ENCODE results near the gene WTIP.
"Not testable (repeated sequence)": the region's sequence is repeated elsewhere in the genome, so short reads cannot be mapped to it uniquely, and the experiment has no call there.

The WTIP gene
- 1.5 reads per million in 2 donors for total RNA-seq

DNA sequence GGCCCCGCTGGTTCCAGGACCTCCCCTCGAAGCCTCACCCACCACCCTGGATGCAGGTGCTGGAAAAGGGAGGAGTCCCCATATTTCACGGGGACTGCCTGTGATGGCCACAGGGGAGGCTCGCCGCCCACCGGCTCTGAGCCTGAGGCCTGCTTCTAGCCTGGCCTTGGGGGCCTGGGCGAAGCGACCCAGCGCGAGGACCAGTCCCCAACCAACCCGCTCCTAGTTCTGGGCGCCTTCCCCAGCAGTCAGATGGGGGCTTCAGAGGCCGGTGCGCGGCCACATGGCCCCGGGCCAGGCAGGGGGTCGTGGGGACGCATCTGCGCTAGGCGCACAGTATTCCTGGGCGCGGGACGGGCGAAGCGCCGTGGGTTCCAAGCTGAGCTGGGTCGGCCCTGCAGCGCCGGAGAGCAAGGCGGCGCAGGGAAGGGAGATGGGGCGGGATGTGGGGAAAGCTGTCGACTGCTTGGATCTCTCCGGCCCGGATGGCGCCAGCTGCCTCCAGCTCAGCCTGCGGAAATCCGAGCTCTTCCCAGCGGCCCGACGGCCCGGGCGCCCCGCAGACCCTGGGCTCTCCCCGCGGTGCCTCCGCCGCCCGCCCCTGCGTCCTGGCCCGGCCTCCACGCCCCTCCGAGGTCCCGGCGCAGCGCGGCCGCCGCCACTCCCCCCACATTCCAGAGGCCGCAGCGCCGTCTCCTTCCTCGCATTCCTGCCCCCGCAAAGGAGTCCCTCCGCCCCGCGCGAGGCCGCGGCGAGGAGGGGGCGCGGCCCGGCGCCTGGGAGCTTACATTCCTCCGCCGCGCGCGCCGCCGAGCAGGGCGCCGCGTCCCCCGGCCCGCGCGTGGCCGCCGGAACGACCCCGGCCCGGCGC is at the start of gene WTIP:
Gene WTIP, plus strand, starts transcription at position 788 of the 871 bp plus-strand sequence. CDS start 217 bp downstream, outside the sequence.
- no peak for DNase-seq

DNA sequence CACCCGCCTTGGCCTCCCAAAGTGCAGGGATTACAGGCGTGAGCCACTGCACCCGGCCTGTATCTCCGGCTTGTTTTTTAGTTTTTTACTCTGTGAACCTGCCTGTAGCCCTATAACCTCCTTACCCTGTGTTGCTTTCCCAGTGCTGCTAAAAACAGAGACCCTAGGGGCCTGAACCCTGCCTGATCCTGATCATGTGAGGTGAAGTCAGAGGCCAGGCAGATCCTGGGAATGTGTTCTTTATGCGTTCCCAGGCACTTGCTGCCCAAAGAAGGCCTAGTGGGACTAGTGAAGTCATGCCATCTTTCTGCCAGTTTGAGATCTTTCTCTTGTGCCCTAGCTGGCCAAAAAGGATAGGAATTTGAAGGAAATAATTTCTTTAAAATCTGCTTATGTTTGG is 48.8 kb upstream of the WTIP start:
- no peak for DNase-seq

GRCh38 chr19:34436716-34437115 is 44.8 kb upstream of the WTIP start:
- no peak for DNase-seq

- no peak for DNase-seq
Observed at GRCh38 chr19:34448191-34448590, 33.4 kb upstream of the WTIP start.

DNA sequence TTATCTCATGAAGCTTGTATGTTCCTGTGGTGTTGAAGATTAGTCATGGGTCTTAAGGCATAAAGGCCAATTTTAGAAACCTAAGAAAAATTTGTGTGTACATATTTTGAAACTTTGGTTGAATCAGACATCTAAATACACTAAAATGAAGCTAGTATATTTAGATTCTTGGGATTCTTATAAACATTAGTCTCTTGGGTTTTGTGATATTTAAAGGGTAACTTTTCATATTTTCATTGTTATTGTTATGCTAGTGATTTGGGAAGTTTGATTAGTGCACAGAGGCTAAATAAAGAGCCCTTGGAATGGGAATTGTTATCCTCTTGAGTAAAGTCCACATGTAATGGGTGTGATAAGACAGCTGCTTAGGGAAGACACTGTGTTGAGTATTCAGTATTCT is 28.8 kb upstream of the WTIP start:
- DNase-seq = no peak

DNA sequence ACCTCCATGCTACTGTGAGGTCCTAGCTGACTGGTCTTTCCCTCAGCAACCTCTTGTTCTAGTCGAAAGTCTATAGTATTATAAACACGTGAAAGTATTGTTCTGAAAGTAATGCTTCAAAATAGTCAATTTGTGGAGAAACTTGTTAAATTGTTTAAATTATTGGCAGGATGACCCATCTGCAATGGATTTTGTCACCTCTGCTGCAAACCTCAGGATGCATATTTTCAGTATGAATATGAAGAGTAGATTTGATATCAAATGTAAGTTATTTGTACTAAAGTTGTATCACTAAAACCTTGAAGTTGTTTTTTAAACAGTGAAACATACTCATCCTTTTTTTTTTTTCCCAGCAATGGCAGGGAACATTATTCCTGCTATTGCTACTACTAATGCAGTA is 27.5 kb upstream of the WTIP start:
- DNase-seq = no peak

- DNase-seq = no peak
Observed at GRCh38 chr19:34454685-34455084, 26.9 kb upstream of the WTIP start.

GRCh38 chr19:34455783-34456480 is 25.6 kb upstream of the WTIP start:
- DNase-seq = not testable (repeated sequence)

DNA sequence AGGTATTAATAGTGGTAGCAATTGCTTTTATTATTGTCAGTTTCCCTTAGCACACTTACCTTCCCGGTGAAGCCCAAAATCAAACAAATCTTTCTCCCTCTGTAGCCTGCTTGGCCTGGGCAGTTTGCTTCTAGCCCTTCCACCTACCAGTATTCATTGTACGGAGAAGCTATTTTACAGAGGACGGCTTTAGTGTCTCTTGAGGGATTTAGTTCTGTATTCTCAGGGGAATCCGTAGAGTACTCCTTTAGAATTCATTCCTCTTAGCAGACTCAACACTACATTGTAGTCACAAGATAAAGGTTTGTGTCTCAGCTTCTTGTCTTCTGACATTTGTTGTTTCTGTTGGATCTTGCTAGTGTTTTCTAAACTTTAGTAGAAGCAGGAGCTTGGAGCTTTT is 24.1 kb upstream of the WTIP start:
- DNase-seq = no peak

GRCh38 chr19:34458677-34459076 is 22.9 kb upstream of the WTIP start:
- DNase-seq = no peak

DNA sequence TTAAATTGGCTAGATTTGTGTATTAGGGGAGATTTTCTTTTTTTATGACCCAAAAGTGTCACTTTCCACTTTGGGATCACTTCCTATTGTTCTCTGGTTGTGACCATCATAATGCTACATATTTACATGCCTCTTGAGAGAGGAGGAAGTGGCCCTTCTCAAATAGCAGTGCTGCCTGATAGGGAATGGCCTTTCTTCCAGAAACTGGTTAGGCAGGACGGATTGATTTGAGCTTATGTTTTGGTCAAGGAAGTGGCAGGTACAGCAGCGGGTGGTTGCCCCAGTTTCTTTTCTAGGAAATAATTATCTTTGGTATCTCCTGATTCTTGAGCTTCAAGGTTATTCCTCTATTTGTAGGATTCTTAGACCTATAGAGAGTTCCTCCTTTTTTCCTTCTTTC is 21.9 kb upstream of the WTIP start:
- no peak for DNase-seq

- no peak for DNase-seq
Observed at GRCh38 chr19:34461375-34462100, 20.0 kb upstream of the WTIP start.

DNA sequence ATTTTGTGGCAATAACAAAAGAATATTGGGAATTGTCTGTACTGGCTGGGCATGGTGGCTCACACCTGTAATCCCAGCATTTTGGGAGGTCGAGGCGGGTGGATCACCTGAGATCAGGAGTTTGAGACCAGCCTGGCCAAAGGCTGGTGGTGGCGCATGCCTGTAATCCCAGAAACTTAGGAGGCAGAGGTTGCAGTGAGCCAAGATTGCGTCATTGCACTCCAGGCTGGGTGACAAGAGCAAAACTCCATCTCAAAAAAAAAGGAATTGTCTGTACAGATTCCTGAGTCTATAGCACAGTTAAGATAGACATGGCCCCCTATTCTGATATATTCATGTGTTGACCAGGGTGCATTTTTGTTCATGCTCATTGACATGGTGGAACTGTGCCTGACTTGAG is 16.8 kb upstream of the WTIP start:
- DNase-seq = not testable (repeated sequence)

GRCh38 chr19:34468409-34468808 is 13.1 kb upstream of the WTIP start:
- no peak for DNase-seq

DNA sequence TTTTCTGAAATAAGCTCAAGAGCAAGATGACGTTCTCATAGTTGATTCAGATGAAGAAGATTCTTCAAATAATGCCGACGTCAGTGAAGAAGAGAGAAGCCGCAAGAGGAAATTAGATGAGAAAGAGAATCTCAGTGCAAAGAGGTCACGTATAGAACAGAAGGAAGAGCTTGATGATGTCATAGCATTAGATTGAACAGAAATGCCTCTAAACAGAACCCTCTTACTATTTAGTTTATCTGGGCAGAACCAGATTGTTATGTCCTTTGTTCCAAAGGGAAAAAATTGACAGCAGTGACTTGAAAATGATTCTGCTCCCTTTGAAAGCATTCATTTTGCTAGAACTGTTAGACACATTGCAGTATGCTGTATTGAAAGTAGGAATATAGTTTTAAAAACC is 12.5 kb upstream of the WTIP start:
- DNase-seq = not testable (repeated sequence)

GRCh38 chr19:34471906-34472700 is 9.5 kb upstream of the WTIP start:
- no peak for DNase-seq

DNA sequence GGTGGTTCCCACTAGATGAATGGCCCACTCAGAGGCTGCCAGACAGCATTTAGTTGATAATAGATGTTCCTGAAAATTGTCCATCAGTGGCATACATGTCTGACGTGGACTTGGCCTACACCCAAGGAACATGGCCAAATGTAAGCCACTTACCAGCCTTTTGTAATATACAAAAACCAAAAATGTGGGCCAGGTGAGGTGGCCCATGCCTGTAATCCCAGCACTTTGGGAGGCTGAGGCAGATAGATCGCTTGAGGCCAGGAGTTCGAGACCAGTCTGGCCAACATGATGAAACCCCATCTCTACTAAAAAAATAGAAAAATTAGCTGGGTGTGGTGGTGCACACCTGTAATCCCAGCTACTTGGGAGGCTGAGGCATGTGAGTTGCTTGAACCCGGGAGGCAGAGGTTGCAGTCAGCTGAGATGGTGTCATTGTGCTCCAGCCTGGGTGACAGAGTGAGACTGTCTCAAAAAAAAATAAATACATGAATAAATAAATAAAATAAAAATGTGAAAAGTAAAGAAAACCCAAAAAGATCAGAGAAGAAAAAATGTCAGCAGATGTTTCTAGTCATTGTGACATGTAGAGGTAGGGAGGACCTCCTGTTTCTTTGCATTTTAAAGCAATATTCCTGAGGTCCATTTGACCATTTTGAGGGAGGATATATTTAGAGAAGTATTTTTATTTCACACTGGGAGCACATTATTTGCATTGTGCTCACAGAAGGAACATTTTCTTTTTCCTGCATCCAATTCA is 7.1 kb upstream of the WTIP start:
- no peak for DNase-seq

DNA sequence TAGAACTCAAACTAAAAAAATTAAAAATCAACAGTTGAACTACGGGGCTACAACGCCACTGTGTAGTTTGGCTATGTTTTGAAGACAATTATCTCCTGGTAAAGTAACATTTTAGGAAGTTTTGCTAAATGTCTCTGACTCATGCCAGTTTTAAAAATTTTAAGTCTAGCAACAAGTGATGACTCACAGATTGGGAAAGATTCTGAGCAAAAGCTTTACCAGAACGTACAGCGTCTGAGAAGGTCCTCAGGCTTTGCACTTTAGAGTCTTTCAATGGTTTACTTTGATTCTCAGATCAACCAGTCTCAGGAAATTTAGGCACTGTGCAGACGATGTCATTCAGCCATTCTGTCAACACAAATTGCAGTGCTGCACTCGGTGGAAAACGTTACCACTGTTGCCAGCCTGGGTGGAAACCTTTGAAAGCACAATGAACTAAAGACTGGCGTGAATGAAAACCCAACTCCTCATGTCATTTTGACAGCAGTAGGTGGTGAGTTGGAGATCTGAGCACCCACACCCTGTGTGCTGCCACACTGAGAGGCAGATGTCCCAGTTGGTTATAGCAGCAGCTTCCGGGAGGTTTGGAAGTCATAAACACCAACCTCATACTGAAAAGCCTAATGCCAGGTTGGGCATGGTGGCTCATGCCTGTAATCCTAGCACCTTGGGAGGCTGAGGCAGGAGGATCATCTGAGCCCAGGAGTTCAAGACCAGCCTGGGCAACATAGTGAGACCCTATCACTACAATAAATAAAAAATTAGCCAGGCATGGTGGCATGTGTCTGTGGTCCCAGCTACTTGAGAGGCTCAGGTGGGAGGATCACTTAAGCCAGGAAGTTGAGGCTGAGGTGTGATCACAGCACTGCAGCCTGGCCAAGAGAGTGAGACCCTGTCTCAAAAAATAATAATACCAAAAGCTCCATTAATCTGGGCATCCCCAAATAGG is 6.3 kb upstream of the WTIP start:
- DNase-seq = no peak

- no peak for DNase-seq
Observed at GRCh38 chr19:34475975-34476594, 5.5 kb upstream of the WTIP start.

DNA sequence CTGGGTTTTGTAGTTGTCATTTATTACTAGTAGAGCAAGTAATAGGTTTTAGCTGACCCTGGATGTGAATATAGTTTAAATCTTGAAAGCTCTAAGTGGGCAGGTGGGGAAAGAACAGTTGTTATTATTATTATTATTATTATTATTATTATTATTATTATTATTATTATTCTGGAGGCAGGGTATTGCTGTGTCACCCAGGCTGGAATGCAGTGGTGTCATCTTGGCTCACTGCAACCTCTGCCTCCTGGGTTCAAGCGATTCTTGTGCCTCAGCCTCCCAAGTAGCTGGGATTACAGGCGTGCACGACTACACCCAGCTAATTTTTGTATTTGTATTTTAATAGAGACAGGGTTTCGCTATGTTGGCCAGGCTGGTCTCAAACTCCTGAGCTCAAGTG is 3.1 kb upstream of the WTIP start:
- not testable (repeated sequence) for DNase-seq
